KG1 (cell line): ENCODE data around the gene UFD1.

Source experiments
- DNase-seq: peaks from one replicate; lab custom pipeline; 2025; lab: John Stamatoyannopoulos, UW

The UFD1 gene

GRCh38 chr22:19467912-19468311, 11.1 kb downstream of the UFD1 start:
- no peak for DNase-seq

- DNase-seq = no peak
Observed at GRCh38 chr22:19466848-19467752, 11.9 kb downstream of the UFD1 start.

- DNase-seq = no peak
Observed at GRCh38 chr22:19466126-19466716, 12.8 kb downstream of the UFD1 start.

GRCh38 chr22:19464975-19465374, 14.0 kb downstream of the UFD1 start:
- no peak for DNase-seq

GRCh38 chr22:19464546-19464945, 14.4 kb downstream of the UFD1 start:
- DNase-seq = no peak

- no peak for DNase-seq
Observed at GRCh38 chr22:19463491-19464469, 15.2 kb downstream of the UFD1 start.

- no peak for DNase-seq
Observed at GRCh38 chr22:19463008-19463407, 16.0 kb downstream of the UFD1 start.

GRCh38 chr22:19461506-19461905, 17.5 kb downstream of the UFD1 start:
- DNase-seq = no peak

- DNase-seq = no peak
Observed at GRCh38 chr22:19460036-19460435, 19.0 kb downstream of the UFD1 start.

- no peak for DNase-seq
Observed at GRCh38 chr22:19457828-19458428, 21.1 kb downstream of the UFD1 start.

- no peak for DNase-seq
Observed at GRCh38 chr22:19456541-19456940, 22.5 kb downstream of the UFD1 start.

GRCh38 chr22:19455585-19456370, 23.2 kb downstream of the UFD1 start:
- no peak for DNase-seq

- no peak for DNase-seq
Observed at GRCh38 chr22:19455033-19455432, 24.0 kb downstream of the UFD1 start.

- no peak for DNase-seq
Observed at GRCh38 chr22:19454156-19454555, 24.8 kb downstream of the UFD1 start.

- no peak for DNase-seq
Observed at GRCh38 chr22:19453718-19454117, 25.3 kb downstream of the UFD1 start.

GRCh38 chr22:19451570-19451969, 27.4 kb downstream of the UFD1 start:
- no peak for DNase-seq

GRCh38 chr22:19450363-19451175, 28.4 kb downstream of the UFD1 start:
- DNase-seq = no peak

GRCh38 chr22:19449422-19449767, 29.6 kb downstream of the UFD1 start:
- no peak for DNase-seq

GRCh38 chr22:19448739-19449421, 30.1 kb downstream of the UFD1 start:
- no peak for DNase-seq
